ENCODE measurements around the gene ANKRD9.
A peak's percentile ranks its signal among the peaks of the same experiment; 100 is the strongest.

ANKRD9 gene

DNA sequence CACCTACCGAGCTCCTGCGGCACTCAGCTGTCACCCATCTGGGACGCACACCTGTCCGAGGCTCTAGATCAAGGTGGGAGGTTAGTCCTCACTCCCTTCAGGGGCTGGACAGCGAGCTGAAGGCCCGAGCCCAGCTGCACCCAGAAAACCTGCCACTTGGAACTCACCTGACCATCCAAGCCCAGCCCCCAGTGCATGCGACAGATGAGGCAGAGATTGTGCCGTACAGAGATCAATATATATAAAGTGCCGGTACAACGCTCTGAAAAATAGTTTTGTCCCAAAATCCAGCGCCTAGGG is 3.0 kb downstream of the ANKRD9 start:
- Mint-ChIP-seq H3K4me1 (peaks cover 42% of the 10 kb centered on the region), H3K9me3 (no peaks in the 10 kb centered on the region), H3K27ac (no peak overlapping the region), H3K27me3 (ENCODE audit: low read depth, poor library complexity) (no peaks in the 10 kb centered on the region), H3K36me3 (ENCODE audit: low read depth) (peaks cover 8% of the 10 kb centered on the region), H3K4me3 (no peak overlapping the region)
- TF ChIP-seq, protein P1, sequence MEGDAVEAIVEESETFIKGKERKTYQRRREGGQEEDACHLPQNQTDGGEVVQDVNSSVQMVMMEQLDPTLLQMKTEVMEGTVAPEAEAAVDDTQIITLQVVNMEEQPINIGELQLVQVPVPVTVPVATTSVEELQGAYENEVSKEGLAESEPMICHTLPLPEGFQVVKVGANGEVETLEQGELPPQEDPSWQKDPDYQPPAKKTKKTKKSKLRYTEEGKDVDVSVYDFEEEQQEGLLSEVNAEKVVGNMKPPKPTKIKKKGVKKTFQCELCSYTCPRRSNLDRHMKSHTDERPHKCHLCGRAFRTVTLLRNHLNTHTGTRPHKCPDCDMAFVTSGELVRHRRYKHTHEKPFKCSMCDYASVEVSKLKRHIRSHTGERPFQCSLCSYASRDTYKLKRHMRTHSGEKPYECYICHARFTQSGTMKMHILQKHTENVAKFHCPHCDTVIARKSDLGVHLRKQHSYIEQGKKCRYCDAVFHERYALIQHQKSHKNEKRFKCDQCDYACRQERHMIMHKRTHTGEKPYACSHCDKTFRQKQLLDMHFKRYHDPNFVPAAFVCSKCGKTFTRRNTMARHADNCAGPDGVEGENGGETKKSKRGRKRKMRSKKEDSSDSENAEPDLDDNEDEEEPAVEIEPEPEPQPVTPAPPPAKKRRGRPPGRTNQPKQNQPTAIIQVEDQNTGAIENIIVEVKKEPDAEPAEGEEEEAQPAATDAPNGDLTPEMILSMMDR (IDR thresholded peaks at IDR 0.05) = no peak
- DNase-seq = no peak

DNA sequence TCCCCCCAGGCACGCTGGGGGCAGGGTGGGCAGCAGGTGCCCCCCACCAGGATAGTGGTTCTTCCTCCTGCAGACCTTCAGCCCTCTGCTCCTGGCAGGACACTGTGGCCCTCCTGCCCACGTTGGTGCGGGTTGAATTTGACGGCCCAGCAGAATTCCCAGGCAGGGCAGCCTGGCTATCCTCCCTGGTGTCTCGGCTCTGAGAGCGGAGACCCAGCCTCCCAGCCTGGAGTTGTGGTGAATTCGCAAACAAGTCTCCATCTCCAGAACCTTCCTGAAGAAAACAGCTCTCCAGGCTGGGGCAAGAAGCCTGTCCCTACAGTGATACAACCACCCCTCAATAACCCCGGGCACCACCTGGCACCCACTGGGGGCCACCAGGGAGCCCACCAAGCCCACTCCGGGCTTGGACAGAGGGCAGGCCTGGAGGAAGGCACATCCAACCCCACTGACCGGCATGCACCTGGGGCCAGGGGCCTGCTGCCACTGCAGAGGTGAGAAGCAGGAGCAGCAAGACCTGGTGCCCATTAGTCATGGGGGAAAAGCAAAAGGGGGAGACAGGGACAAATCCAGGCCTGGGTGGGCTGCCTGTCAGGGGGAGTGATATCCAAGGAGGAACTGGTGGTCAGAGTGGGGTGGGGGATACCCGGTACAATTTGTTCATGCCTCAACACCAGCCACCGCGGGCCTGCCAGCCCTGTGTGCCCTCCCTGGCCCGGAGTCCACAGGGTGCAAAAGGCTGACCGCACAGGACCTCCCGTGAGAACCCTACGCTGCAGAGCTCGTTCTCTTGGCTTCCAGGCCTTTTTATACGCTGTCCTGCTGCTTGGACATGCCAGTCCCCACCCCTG is 3.6 kb downstream of the ANKRD9 start:
- no peak overlapping the region for H3K4me3 Mint-ChIP-seq
- peaks cover 8% of the 10 kb centered on the region for H3K36me3 Mint-ChIP-seq (ENCODE audit: low read depth)
- TF ChIP-seq, protein P1 (IDR thresholded peaks at IDR 0.05) = no peak
- H3K4me1 Mint-ChIP-seq = peaks cover 36% of the 10 kb centered on the region
- H3K27ac Mint-ChIP-seq = peak overlapping the region; percentile 94
- no peak for DNase-seq
- H3K9me3 Mint-ChIP-seq = no peaks in the 10 kb centered on the region
- H3K27me3 Mint-ChIP-seq (ENCODE audit: low read depth, poor library complexity) = no peaks in the 10 kb centered on the region

GRCh38 chr14:102505000-102505619 is 4.5 kb downstream of the ANKRD9 start:
- no peaks in the 10 kb centered on the region for H3K27me3 Mint-ChIP-seq (ENCODE audit: low read depth, poor library complexity)
- H3K4me1 Mint-ChIP-seq = peaks cover 28% of the 10 kb centered on the region
- peaks cover 8% of the 10 kb centered on the region for H3K36me3 Mint-ChIP-seq (ENCODE audit: low read depth)
- DNase-seq = no peak
- H3K27ac Mint-ChIP-seq = no peak overlapping the region
- H3K4me3 Mint-ChIP-seq = no peak overlapping the region
- H3K9me3 Mint-ChIP-seq = no peaks in the 10 kb centered on the region
- TF ChIP-seq, protein P1 (IDR thresholded peaks at IDR 0.05) = no peak

GRCh38 chr14:102504328-102504999 is 5.1 kb downstream of the ANKRD9 start:
- no peak overlapping the region for H3K4me3 Mint-ChIP-seq
- TF ChIP-seq, protein P1 (IDR thresholded peaks at IDR 0.05) = no peak
- peaks cover 28% of the 10 kb centered on the region for H3K4me1 Mint-ChIP-seq
- peaks cover 8% of the 10 kb centered on the region for H3K36me3 Mint-ChIP-seq (ENCODE audit: low read depth)
- no peaks in the 10 kb centered on the region for H3K27me3 Mint-ChIP-seq (ENCODE audit: low read depth, poor library complexity)
- peak overlapping the region; percentile 61 for H3K27ac Mint-ChIP-seq
- DNase-seq = peak; percentile 56
- no peaks in the 10 kb centered on the region for H3K9me3 Mint-ChIP-seq

DNA sequence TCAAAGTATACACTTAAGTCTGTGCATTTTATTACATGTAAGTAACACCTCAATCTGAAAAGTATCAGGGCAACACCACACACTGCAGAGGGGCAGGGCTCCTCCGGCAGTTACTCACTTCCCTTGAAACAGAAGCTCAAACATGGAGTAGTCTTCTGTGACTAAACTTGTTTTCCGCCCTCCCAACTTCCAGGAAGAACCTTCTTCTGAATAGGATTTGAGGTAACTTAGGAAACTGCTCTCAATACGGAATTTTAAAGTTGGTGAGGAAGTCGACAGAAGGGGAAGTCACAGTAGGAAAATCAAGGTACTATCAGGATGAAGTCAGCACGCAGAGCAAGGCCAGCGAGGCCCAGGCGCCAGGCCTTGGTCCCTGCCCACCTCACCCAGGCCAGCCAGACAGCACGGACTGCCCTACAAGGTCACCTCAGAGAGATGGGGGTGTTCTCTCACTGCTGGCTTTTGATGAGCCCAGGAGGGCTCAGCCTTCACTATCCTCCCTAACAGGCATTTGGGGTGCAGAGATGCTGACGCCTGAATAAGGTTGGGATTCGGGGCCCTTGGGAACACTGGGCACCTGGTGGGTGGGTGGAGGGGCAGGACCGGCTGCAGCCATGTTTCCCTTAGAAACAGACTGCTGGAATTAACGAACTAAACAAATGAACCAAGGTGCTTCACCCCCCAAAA is 5.8 kb downstream of the ANKRD9 start:
- Mint-ChIP-seq H3K9me3 (no peaks in the 10 kb centered on the region), H3K27me3 (ENCODE audit: low read depth, poor library complexity) (no peaks in the 10 kb centered on the region), H3K27ac (peak overlapping the region; percentile 8), H3K4me3 (no peak overlapping the region), H3K36me3 (ENCODE audit: low read depth) (peaks cover 8% of the 10 kb centered on the region), H3K4me1 (peaks cover 30% of the 10 kb centered on the region)
- TF ChIP-seq, protein P1 (IDR thresholded peaks at IDR 0.05) = no peak
- DNase-seq = no peak

All from nephron progenitor cell (in vitro differentiated cells).